ENCODE data around the gene PTPN3. TPM values are rescaled to one million over a fixed set of nuclear protein-coding genes. Genes with fewer than 3 reads are reported as not detected.

PTPN3 gene
- polyA plus RNA-seq, 1 donor = 37.5 TPM

GRCh38 chr9:109507421-109507838 is 9.3 kb upstream of the PTPN3 start:
- Histone ChIP-seq H3K4me3 (ENCODE audit: low read length) (no peak overlapping the region), H3K4me1 (ENCODE audit: control insufficient read depth, insufficient read depth, low read length) (peaks cover 9% of the 10 kb centered on the region), H3K27me3 (ENCODE audit: control insufficient read depth, insufficient read depth, low read length) (no peaks in the 10 kb centered on the region), H3K27ac (ENCODE audit: low read length) (peak overlapping the region; percentile 67), H3K36me3 (ENCODE audit: control insufficient read depth, insufficient read depth, low read length) (no peaks in the 10 kb centered on the region), H3K9me3 (ENCODE audit: control insufficient read depth, low read depth, low read length) (no peaks in the 10 kb centered on the region)
- DNase-seq = peak; percentile 70 to 83
- no CpG with 5 or more reads among the region's 9 CpGs for WGBS (ENCODE audit: insufficient coverage, low lambda C conversion rate)

GRCh38 chr9:109506097-109506712 is 8.1 kb upstream of the PTPN3 start:
- DNase-seq = peak in 1 of 2 donors; percentile 26
- peaks cover 9% of the 10 kb centered on the region for H3K4me1 ChIP-seq (ENCODE audit: control insufficient read depth, insufficient read depth, low read length)
- H3K9me3 ChIP-seq (ENCODE audit: control insufficient read depth, low read depth, low read length) = no peaks in the 10 kb centered on the region
- 50% methylated on average over 2 of the region's 3 CpGs for WGBS (ENCODE audit: insufficient coverage, low lambda C conversion rate)
- H3K36me3 ChIP-seq (ENCODE audit: control insufficient read depth, insufficient read depth, low read length) = no peaks in the 10 kb centered on the region
- H3K27ac ChIP-seq (ENCODE audit: low read length) = no peak overlapping the region
- H3K27me3 ChIP-seq (ENCODE audit: control insufficient read depth, insufficient read depth, low read length) = no peaks in the 10 kb centered on the region
- H3K4me3 ChIP-seq (ENCODE audit: low read length) = no peak overlapping the region

GRCh38 chr9:109504689-109505088 is 6.6 kb upstream of the PTPN3 start:
- no peaks in the 10 kb centered on the region for H3K36me3 ChIP-seq (ENCODE audit: control insufficient read depth, insufficient read depth, low read length)
- H3K27ac ChIP-seq (ENCODE audit: low read length) = no peak overlapping the region
- H3K4me1 ChIP-seq (ENCODE audit: control insufficient read depth, insufficient read depth, low read length) = peaks cover 9% of the 10 kb centered on the region
- H3K4me3 ChIP-seq (ENCODE audit: low read length) = no peak overlapping the region
- H3K27me3 ChIP-seq (ENCODE audit: control insufficient read depth, insufficient read depth, low read length) = peaks cover 7% of the 10 kb centered on the region
- no peak for DNase-seq
- WGBS (ENCODE audit: insufficient coverage, low lambda C conversion rate) = no CpG with 5 or more reads among the region's 5 CpGs
- H3K9me3 ChIP-seq (ENCODE audit: control insufficient read depth, low read depth, low read length) = no peaks in the 10 kb centered on the region

GRCh38 chr9:109500421-109500974 is 2.4 kb upstream of the PTPN3 start:
- Histone ChIP-seq H3K4me1 (ENCODE audit: control insufficient read depth, insufficient read depth, low read length) (peaks cover 19% of the 10 kb centered on the region), H3K27me3 (ENCODE audit: control insufficient read depth, insufficient read depth, low read length) (peaks cover 33% of the 10 kb centered on the region), H3K36me3 (ENCODE audit: control insufficient read depth, insufficient read depth, low read length) (no peaks in the 10 kb centered on the region), H3K4me3 (ENCODE audit: low read length) (peak overlapping the region; percentile 41), H3K27ac (ENCODE audit: low read length) (no peak overlapping the region), H3K9me3 (ENCODE audit: control insufficient read depth, low read depth, low read length) (no peaks in the 10 kb centered on the region)
- no peak for DNase-seq
- WGBS (ENCODE audit: insufficient coverage, low lambda C conversion rate) = 77% methylated on average over 4 of the region's 5 CpGs

- Histone ChIP-seq H3K4me3 (ENCODE audit: low read length) (peak overlapping the region; percentile 61), H3K27ac (ENCODE audit: low read length) (peak overlapping the region; percentile 51), H3K36me3 (ENCODE audit: control insufficient read depth, insufficient read depth, low read length) (peaks cover 2% of the 10 kb centered on the region), H3K9me3 (ENCODE audit: control insufficient read depth, low read depth, low read length) (no peaks in the 10 kb centered on the region), H3K4me1 (ENCODE audit: control insufficient read depth, insufficient read depth, low read length) (peaks cover 26% of the 10 kb centered on the region), H3K27me3 (ENCODE audit: control insufficient read depth, insufficient read depth, low read length) (peaks cover 33% of the 10 kb centered on the region)
- peak; percentile 74 to 87 for DNase-seq
- no CpG with 5 or more reads among the region's 56 CpGs for WGBS (ENCODE audit: insufficient coverage, low lambda C conversion rate)
These were observed 1.7 kb upstream of the PTPN3 start for GRCh38 chr9:109499631-109500410.

GRCh38 chr9:109499093-109499630 is 1.1 kb upstream of the PTPN3 start:
- peaks cover 36% of the 10 kb centered on the region for H3K27me3 ChIP-seq (ENCODE audit: control insufficient read depth, insufficient read depth, low read length)
- peak overlapping the region; percentile 61 for H3K4me3 ChIP-seq (ENCODE audit: low read length)
- H3K4me1 ChIP-seq (ENCODE audit: control insufficient read depth, insufficient read depth, low read length) = peaks cover 32% of the 10 kb centered on the region
- WGBS (ENCODE audit: insufficient coverage, low lambda C conversion rate) = no CpG with 5 or more reads among the region's 12 CpGs
- peak overlapping the region; percentile 51 for H3K27ac ChIP-seq (ENCODE audit: low read length)
- H3K36me3 ChIP-seq (ENCODE audit: control insufficient read depth, insufficient read depth, low read length) = peaks cover 8% of the 10 kb centered on the region
- peak in 1 of 2 donors; percentile 52 for DNase-seq
- no peaks in the 10 kb centered on the region for H3K9me3 ChIP-seq (ENCODE audit: control insufficient read depth, low read depth, low read length)

GRCh38 chr9:109497226-109498153 is 617 bp downstream of the PTPN3 start:
- H3K9me3 ChIP-seq (ENCODE audit: control insufficient read depth, low read depth, low read length) = no peaks in the 10 kb centered on the region
- peaks cover 9% of the 10 kb centered on the region for H3K36me3 ChIP-seq (ENCODE audit: control insufficient read depth, insufficient read depth, low read length)
- WGBS (ENCODE audit: insufficient coverage, low lambda C conversion rate) = no CpG with 5 or more reads among the region's 82 CpGs
- H3K4me1 ChIP-seq (ENCODE audit: control insufficient read depth, insufficient read depth, low read length) = peaks cover 36% of the 10 kb centered on the region
- H3K4me3 ChIP-seq (ENCODE audit: low read length) = peak overlapping the region; percentile 70
- peak in 1 of 2 donors; percentile 74 for DNase-seq
- peak overlapping the region; percentile 81 for H3K27ac ChIP-seq (ENCODE audit: low read length)
- peaks cover 36% of the 10 kb centered on the region for H3K27me3 ChIP-seq (ENCODE audit: control insufficient read depth, insufficient read depth, low read length)

GRCh38 chr9:109496841-109497225 is 1.3 kb downstream of the PTPN3 start:
- peak overlapping the region; percentile 81 for H3K27ac ChIP-seq (ENCODE audit: low read length)

GRCh38 chr9:109496218-109496617 is 1.9 kb downstream of the PTPN3 start:
- peak overlapping the region; percentile 70 for H3K4me3 ChIP-seq (ENCODE audit: low read length)
- WGBS (ENCODE audit: insufficient coverage, low lambda C conversion rate) = 25% methylated on average over 1 of the region's 3 CpGs
- H3K36me3 ChIP-seq (ENCODE audit: control insufficient read depth, insufficient read depth, low read length) = peaks cover 12% of the 10 kb centered on the region
- peak in 1 of 2 donors; percentile 83 for DNase-seq
- H3K27ac ChIP-seq (ENCODE audit: low read length) = peak overlapping the region; percentile 81
- peaks cover 36% of the 10 kb centered on the region for H3K27me3 ChIP-seq (ENCODE audit: control insufficient read depth, insufficient read depth, low read length)
- peaks cover 36% of the 10 kb centered on the region for H3K4me1 ChIP-seq (ENCODE audit: control insufficient read depth, insufficient read depth, low read length)
- no peaks in the 10 kb centered on the region for H3K9me3 ChIP-seq (ENCODE audit: control insufficient read depth, low read depth, low read length)

More at GRCh38 chr9:109496841-109497225, 1.3 kb downstream of the PTPN3 start:
- 18% methylated on average over 2 of the region's 4 CpGs for whole genome bisulfite sequencing (ENCODE audit: insufficient coverage, low lambda C conversion rate)
- peaks cover 36% of the 10 kb centered on the region for H3K27me3 ChIP-seq (ENCODE audit: control insufficient read depth, insufficient read depth, low read length)
- peaks cover 36% of the 10 kb centered on the region for H3K4me1 ChIP-seq (ENCODE audit: control insufficient read depth, insufficient read depth, low read length)
- DNase-seq = peak in 1 of 2 donors; percentile 42
- peak overlapping the region; percentile 70 for H3K4me3 ChIP-seq (ENCODE audit: low read length)
- H3K9me3 ChIP-seq (ENCODE audit: control insufficient read depth, low read depth, low read length) = no peaks in the 10 kb centered on the region
- H3K36me3 ChIP-seq (ENCODE audit: control insufficient read depth, insufficient read depth, low read length) = peaks cover 12% of the 10 kb centered on the region

Measured in large intestine (tissue), 3 donors.